ENCODE data around the gene C1QTNF3.
"Not testable (repeated sequence)": the region's sequence is repeated elsewhere in the genome, so short reads cannot be mapped to it uniquely, and the experiment has no call there.

Gene C1QTNF3

DNA sequence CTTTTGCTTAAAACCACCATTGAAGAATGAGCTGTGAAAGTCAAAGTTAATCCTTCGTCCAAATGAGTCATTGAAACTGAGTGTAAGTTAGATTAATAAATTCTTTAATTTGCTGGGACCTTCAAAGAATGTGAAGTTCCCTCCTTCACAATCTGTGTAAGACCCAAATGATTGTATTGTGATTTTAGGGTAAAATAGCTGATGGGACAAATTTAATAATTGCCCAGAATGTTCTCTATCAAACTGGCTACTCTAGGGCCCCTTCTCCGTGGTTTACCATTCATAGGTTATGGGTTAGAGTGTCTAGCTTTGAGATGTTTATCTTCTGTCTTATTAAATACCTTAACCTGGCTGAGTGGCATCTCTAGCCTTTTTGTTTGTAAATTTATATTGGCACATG, 11.9 kb downstream of the C1QTNF3 start:
- no peak for TF ChIP-seq CTCF (conservative IDR thresholded peaks at IDR 0.05; ENCODE audit: control insufficient read depth, insufficient read depth, low read depth, low read length)
- no peak for DNase-seq (ENCODE audit: low read depth)
- H3K4me3 ChIP-seq (ENCODE audit: control insufficient read depth, low read depth, low read length) = no peak overlapping the region

- not testable (repeated sequence) for H3K4me3 ChIP-seq (ENCODE audit: control insufficient read depth, low read depth, low read length); DNase-seq (ENCODE audit: low read depth)
These were observed 12.4 kb downstream of the C1QTNF3 start for GRCh38 chr5:34030585-34030984.

GRCh38 chr5:34030048-34030447, 13.0 kb downstream of the C1QTNF3 start:
- no peak overlapping the region for H3K4me3 ChIP-seq (ENCODE audit: control insufficient read depth, low read depth, low read length)
- no peak for TF ChIP-seq CTCF (conservative IDR thresholded peaks at IDR 0.05; ENCODE audit: control insufficient read depth, insufficient read depth, low read depth, low read length)
- DNase-seq (ENCODE audit: low read depth) = no peak

DNA sequence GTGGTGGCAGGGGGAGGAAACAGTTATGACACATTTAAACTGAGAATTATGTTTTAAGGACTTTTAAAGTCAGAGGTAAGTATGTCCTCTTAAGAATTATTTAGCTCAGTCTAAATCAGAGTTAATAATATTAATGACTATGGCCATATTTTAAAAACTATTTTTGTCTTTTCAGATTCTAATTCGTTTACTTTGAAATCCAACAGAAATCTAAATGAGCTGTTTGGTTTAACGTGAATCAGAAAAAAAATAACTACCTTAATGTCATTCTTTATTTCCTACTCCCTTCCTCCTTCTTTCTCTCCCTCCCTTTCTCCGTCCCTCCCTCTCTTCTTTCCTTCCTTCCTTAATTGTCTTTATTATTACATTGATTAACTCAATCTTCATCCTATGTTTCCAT, 14.7 kb downstream of the C1QTNF3 start:
- no peak for DNase-seq (ENCODE audit: low read depth)
- no peak for TF ChIP-seq CTCF (conservative IDR thresholded peaks at IDR 0.05; ENCODE audit: control insufficient read depth, insufficient read depth, low read depth, low read length)

DNA sequence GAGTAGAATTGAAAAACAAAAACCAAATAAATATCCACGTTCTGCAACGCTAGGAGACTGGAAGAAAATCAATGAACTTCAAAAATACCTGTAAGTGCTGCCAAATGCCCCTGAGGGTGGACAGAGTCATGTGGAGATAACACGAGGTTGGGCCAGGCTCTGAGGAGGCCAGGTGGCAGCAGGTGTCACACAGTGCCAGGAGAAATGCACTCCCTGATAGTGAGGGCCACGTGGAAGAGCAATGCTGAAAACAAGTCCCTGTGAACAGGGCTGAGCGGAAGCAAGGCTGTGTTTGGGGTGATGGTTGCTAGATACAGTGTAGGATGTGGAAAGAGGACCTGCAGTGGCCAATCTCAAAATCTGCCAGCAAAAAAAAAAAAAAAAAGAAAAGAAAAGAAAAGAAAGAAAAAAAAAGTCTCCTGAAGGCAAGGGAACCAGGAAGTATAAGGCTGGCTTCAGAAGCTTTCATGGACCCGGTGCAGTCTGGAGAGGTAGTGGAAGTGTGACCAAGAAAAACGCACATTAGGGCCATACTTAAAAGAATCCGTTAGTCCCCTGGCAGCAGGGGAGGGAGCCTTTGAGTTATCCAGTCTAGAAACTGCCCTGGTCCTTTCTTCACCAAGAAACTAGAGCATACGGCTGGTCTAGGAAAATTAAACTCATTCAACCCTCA, 16.8 kb downstream of the C1QTNF3 start:
- no peak for DNase-seq (ENCODE audit: low read depth)
- TF ChIP-seq CTCF (conservative IDR thresholded peaks at IDR 0.05; ENCODE audit: control insufficient read depth, insufficient read depth, low read depth, low read length) = no peak
- no peak overlapping the region for H3K4me3 ChIP-seq (ENCODE audit: control insufficient read depth, low read depth, low read length)

More for the DNA sequence above, 14.7 kb downstream of the C1QTNF3 start:
- H3K4me3 ChIP-seq (ENCODE audit: control insufficient read depth, low read depth, low read length) = no peak overlapping the region

- no peak overlapping the region for H3K4me3 ChIP-seq (ENCODE audit: control insufficient read depth, low read depth, low read length)
These were observed 20.8 kb downstream of the C1QTNF3 start for GRCh38 chr5:34022121-34022705.

More at GRCh38 chr5:34022121-34022705, 20.8 kb downstream of the C1QTNF3 start:
- TF ChIP-seq CTCF (conservative IDR thresholded peaks at IDR 0.05; ENCODE audit: control insufficient read depth, insufficient read depth, low read depth, low read length) = no peak
- DNase-seq (ENCODE audit: low read depth) = peak; percentile 30

All from fibroblast of mammary gland (primary cell).